Fibroblast of the aortic adventitia (primary cell): ENCODE measurements around the gene CEP68. TPM values are rescaled to one million over a fixed set of nuclear protein-coding genes. Genes with fewer than 3 reads are reported as not detected.

ENCODE experiments used
- DNase-seq: peaks from one replicate; pipeline ENCODE4 v3.0.0-alpha.2; 2010; ENCODE audit warnings: low read depth
- H3K4me3 ChIP-seq: 2 replicates; pipeline ENCODE4 v1.5.1; 2011; ENCODE audit warnings: low read depth, mild to moderate bottlenecking, control low read depth, low read length, moderate library complexity
- CTCF ChIP-seq: IDR thresholded peaks from 2 replicates; pipeline ENCODE4 v1.5.1; 2011; ENCODE audit warnings: mild to moderate bottlenecking, low read length, control low read depth, inconsistent platforms; ENCODE audit not compliant: insufficient read depth
- total RNA-seq: library from RNA; depleted of rRNA; stranded (reverse); fragments of >200 nt; gene quantifications from 2 replicates; pipeline ENCODE4 v1.2.3, GENCODE V29; 2012; ENCODE audit warnings: low replicate concordance

The CEP68 gene
- total RNA-seq, 1 donor = 12.3 TPM

GRCh38 chr2:65092791-65093190 lies 36.6 kb downstream of the CEP68 start:
- DNase-seq = no peak
- H3K4me3 ChIP-seq = no peak overlapping the region
- TF ChIP-seq CTCF = no peak

GRCh38 chr2:65093211-65093610 lies 37.0 kb downstream of the CEP68 start:
- no peak for TF ChIP-seq CTCF
- H3K4me3 ChIP-seq = no peak overlapping the region
- no peak for DNase-seq

- H3K4me3 ChIP-seq = no peak overlapping the region
- no peak for TF ChIP-seq CTCF
- DNase-seq = no peak
Measured at GRCh38 chr2:65096948-65097347, 40.7 kb downstream of the CEP68 start.

- TF ChIP-seq CTCF = no peak
- H3K4me3 ChIP-seq = no peak overlapping the region
- no peak for DNase-seq
Measured at GRCh38 chr2:65097844-65098243, 41.6 kb downstream of the CEP68 start.

GRCh38 chr2:65098741-65099140 lies 42.5 kb downstream of the CEP68 start:
- TF ChIP-seq CTCF = no peak
- no peak for DNase-seq
- H3K4me3 ChIP-seq = no peak overlapping the region

GRCh38 chr2:65101071-65101470 lies 44.9 kb downstream of the CEP68 start:
- TF ChIP-seq CTCF = no peak
- no peak overlapping the region for H3K4me3 ChIP-seq
- no peak for DNase-seq

- no peak for TF ChIP-seq CTCF
- no peak overlapping the region for H3K4me3 ChIP-seq
- no peak for DNase-seq
Measured at GRCh38 chr2:65103013-65103715, 46.9 kb downstream of the CEP68 start.
